Kidney (tissue), 14 donors: ENCODE data around the gene DNASE1L3. TPM values are rescaled to one million over a fixed set of nuclear protein-coding genes. Genes with fewer than 3 reads are reported as not detected.
A peak's percentile ranks its signal among the peaks of the same experiment; 100 is the strongest.

ENCODE experiments used
- DNase-seq, 5 donors: peaks; one replicate each; pipeline ENCODE4 v3.0.0-alpha.2; 2013 to 2020
- FAIRE-seq: peaks from 2 replicates; lab custom pipeline; 2012; peaks lifted over from hg19 to GRCh38; lab: Jason Lieb, UNC
- H3K27ac ChIP-seq, 2 donors: one replicate each; pipeline ENCODE4 v1.7.0; 2013; ENCODE audit warnings: low read depth in 2 of 2, low read length in 2 of 2, inconsistent platforms in 1 of 2
- H3K27me3 ChIP-seq: one replicate; pipeline ENCODE4 v1.7.1; 2013; ENCODE audit warnings: low read length, inconsistent platforms; ENCODE audit not compliant: control insufficient read depth, insufficient read depth
- H3K36me3 ChIP-seq, 3 donors: one replicate each; pipeline versions ENCODE4 v1.7.0 to v1.7.1; 2013; ENCODE audit warnings: low read length in 3 of 3, control low read depth in 1 of 3, inconsistent platforms in 1 of 3; ENCODE audit not compliant: insufficient read depth in 3 of 3, control insufficient read depth in 2 of 3
- H3K4me1 ChIP-seq, 3 donors: one replicate each; pipeline versions ENCODE4 v1.7.0 to v1.7.1; 2013; ENCODE audit warnings: low read length in 3 of 3, inconsistent platforms in 1 of 3, low read depth in 1 of 3; ENCODE audit not compliant: control insufficient read depth in 2 of 3, insufficient read depth in 2 of 3
- H3K4me3 ChIP-seq, 3 donors: one replicate each; pipeline versions ENCODE4 v1.7.0 to v1.8.1; 2013; ENCODE audit warnings: low read length in 3 of 3, control low read depth in 1 of 3, inconsistent platforms in 1 of 3
- H3K9ac ChIP-seq, 3 donors: one replicate each; pipeline versions ENCODE4 v1.7.0 to v1.7.1; 2013; ENCODE audit warnings: low read length in 3 of 3, control low read depth in 1 of 3, inconsistent platforms in 1 of 3
- H3K9me3 ChIP-seq, 3 donors: one replicate each; pipeline versions ENCODE4 v1.7.0 to v1.7.1; 2013; ENCODE audit warnings: low read length in 3 of 3, control low read depth in 1 of 3, inconsistent platforms in 1 of 3; ENCODE audit not compliant: control insufficient read depth in 2 of 3, insufficient read depth in 1 of 3
- intact Hi-C: fragments of 100-400 bp; cut with DNase I; formaldehyde crosslinking; loops from one replicate; pipeline ENCODE4 v1.11.1; 2022
- polyA plus RNA-seq: library from polyadenylated mRNA; stranded (reverse); fragments of 350-450 nt; fragmentation: Illumina TruSeq; extraction: RNeasy Lipid Tissue Mini Kit (QIAGEN cat#74804); gene quantifications from one replicate; pipeline ENCODE4 v1.2.3, GENCODE V29; 2014; ENCODE audit warnings: low read depth, low replicate concordance; ENCODE audit not compliant: insufficient read depth
- total RNA-seq: library from RNA; stranded (reverse); fragmentation: NEBNext Ultra II Directional; extraction: Animal tissue kit (Norgen Biotek cat#: 25700); gene quantifications from one replicate; pipeline ENCODE4 v1.2.1, GENCODE V29; 2021
- TF ChIP-seq, protein P1 (sequence below): IDR thresholded peaks from 3 replicates; pipeline ENCODE4 v1.5.1; 2012; ENCODE audit warnings: mild to moderate bottlenecking, moderate library complexity, borderline replicate concordance; ENCODE audit not compliant: insufficient read depth; ENCODE audit errors: extremely low read depth
- donor health status: control.
- donor health status: control.
- donor health status: control.
- donor health status: control.
- donor health status: control.
- donor health status: DM: yes; HTN: yes; CAD: no.
- donor health status: Normal renal cell carcinoma (clear cell type).

The DNASE1L3 gene
- total and polyA plus RNA-seq, 2 donors from 2014 or later, result 24.9 to 27.5 TPM

DNA sequence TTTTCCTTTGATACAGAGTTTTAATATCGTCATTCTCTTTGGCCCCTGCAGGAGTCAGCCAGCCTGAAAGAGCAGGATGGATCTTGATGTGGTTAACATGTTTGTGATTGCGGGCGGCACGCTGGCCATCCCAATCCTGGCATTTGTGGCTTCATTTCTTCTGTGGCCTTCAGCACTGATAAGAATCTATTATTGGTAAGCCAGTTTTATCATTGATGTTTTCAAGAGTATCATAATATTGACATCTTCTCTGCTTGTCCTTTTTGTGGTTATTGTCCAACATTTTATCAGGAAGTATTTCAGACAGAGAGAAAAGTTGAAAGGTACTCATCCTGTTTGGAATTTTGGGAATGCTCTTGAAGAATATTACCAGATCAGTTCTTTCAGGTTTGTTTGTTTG lies 45.7 kb upstream of the DNASE1L3 start:
- DNase-seq (no peak), FAIRE-seq (no peak)
- TF ChIP-seq, protein P1, sequence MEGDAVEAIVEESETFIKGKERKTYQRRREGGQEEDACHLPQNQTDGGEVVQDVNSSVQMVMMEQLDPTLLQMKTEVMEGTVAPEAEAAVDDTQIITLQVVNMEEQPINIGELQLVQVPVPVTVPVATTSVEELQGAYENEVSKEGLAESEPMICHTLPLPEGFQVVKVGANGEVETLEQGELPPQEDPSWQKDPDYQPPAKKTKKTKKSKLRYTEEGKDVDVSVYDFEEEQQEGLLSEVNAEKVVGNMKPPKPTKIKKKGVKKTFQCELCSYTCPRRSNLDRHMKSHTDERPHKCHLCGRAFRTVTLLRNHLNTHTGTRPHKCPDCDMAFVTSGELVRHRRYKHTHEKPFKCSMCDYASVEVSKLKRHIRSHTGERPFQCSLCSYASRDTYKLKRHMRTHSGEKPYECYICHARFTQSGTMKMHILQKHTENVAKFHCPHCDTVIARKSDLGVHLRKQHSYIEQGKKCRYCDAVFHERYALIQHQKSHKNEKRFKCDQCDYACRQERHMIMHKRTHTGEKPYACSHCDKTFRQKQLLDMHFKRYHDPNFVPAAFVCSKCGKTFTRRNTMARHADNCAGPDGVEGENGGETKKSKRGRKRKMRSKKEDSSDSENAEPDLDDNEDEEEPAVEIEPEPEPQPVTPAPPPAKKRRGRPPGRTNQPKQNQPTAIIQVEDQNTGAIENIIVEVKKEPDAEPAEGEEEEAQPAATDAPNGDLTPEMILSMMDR, result no peak
- no peaks in the 10 kb centered on the region for H3K9me3 ChIP-seq
- H3K4me1 ChIP-seq, result no peaks in the 10 kb centered on the region
- intact Hi-C loops, result no loop called here
- H3K36me3 ChIP-seq, result peaks cover 0 to 16% (median 5%) of the 10 kb centered on the region in 3 donors
- no peaks in the 10 kb centered on the region for H3K27me3 ChIP-seq
- H3K27ac ChIP-seq, result no peak overlapping the region
- no peak overlapping the region for H3K4me3 ChIP-seq
- H3K9ac ChIP-seq, result no peak overlapping the region

DNA sequence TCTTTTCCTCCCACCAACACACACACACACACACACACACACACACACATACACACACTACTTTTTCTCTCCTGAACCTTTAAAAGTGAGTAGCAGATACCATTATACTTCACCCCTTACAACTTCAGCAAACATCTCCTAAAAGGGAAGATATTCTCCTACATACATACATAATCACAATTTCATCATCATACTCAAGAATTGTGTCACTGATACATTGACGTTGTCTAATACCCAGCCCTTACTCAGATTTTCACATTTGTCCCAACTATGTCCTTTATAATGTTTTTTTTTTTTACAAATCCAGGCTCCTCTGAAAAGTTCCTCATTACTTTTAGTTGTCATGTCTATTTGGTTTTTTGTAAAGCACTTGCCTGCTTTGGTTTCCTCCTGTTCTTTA lies 45.3 kb upstream of the DNASE1L3 start:
- Histone ChIP-seq H3K27ac (no peak overlapping the region), H3K4me1 (no peaks in the 10 kb centered on the region), H3K9me3 (no peaks in the 10 kb centered on the region), H3K27me3 (no peaks in the 10 kb centered on the region), H3K36me3 (peaks cover 0 to 16% (median 5%) of the 10 kb centered on the region in 3 donors), H3K4me3 (no peak overlapping the region), H3K9ac (no peak overlapping the region)
- FAIRE-seq, result no peak
- TF ChIP-seq, protein P1, result no peak
- DNase-seq, result no peak
- intact Hi-C loops, result no loop called here

DNA sequence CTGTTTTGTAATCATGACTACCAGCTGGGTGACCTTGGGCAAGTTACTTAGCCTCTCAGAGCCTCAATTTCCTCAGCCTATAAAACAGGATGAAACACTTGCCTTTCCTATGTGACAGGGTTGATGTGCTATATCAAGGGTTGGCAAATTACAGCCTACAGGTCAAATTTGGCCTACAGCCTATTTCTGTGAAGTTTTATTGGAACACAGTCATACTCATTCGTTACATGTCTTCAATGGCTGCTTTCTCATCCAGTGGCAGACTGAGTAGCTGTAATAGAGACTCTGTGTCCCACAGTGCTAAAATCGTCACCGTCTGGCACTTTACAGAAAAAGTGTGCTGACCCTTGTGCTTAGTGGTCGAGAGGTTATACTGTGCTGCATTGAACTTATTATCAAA lies 43.4 kb upstream of the DNASE1L3 start:
- no peak overlapping the region for H3K4me3 ChIP-seq
- peaks cover 0 to 5% (median 2%) of the 10 kb centered on the region in 3 donors for H3K4me1 ChIP-seq
- intact Hi-C loops, result no loop called here
- no peak overlapping the region for H3K27ac ChIP-seq
- TF ChIP-seq, protein P1, result no peak
- H3K9ac ChIP-seq, result no peak overlapping the region
- FAIRE-seq, result no peak
- peaks cover 0 to 11% (median 0%) of the 10 kb centered on the region in 3 donors for H3K36me3 ChIP-seq
- DNase-seq, result no peak
- H3K27me3 ChIP-seq, result no peaks in the 10 kb centered on the region
- H3K9me3 ChIP-seq, result no peaks in the 10 kb centered on the region

DNA sequence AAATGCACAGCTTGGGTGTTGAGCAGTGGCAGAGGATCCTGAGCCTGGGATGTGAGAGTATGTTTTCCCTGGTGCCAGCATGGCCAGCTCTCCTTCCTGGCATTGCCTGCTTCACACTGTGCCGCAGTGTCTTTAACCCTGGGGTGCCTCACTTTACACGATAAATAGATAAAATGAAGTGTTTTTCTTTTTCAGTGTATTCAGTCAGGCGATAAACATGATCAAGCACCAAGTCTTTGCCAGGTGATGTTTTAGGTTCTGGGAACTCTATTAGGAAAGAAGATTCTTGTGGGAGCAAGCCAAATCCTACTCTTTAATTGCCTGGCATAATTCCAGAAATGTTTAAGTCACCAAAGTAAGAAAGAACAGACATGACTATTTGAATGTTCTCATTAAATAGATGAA lies 40.9 kb upstream of the DNASE1L3 start:
- Histone ChIP-seq H3K27me3 (no peaks in the 10 kb centered on the region), H3K4me1 (peaks cover 0 to 5% (median 2%) of the 10 kb centered on the region in 3 donors), H3K9me3 (no peaks in the 10 kb centered on the region), H3K36me3 (no peaks in the 10 kb centered on the region), H3K27ac (no peak overlapping the region), H3K4me3 (peak overlapping the region in 1 of 3 donors; percentile 11), H3K9ac (no peak overlapping the region)
- TF ChIP-seq, protein P1, result no peak
- FAIRE-seq, result no peak
- intact Hi-C loops, result no loop called here
- no peak for DNase-seq
